ENCODE results near the gene COL18A1.
"Not testable (repeated sequence)": the region's sequence is repeated elsewhere in the genome, so short reads cannot be mapped to it uniquely, and the experiment has no call there.

Gene COL18A1

DNA sequence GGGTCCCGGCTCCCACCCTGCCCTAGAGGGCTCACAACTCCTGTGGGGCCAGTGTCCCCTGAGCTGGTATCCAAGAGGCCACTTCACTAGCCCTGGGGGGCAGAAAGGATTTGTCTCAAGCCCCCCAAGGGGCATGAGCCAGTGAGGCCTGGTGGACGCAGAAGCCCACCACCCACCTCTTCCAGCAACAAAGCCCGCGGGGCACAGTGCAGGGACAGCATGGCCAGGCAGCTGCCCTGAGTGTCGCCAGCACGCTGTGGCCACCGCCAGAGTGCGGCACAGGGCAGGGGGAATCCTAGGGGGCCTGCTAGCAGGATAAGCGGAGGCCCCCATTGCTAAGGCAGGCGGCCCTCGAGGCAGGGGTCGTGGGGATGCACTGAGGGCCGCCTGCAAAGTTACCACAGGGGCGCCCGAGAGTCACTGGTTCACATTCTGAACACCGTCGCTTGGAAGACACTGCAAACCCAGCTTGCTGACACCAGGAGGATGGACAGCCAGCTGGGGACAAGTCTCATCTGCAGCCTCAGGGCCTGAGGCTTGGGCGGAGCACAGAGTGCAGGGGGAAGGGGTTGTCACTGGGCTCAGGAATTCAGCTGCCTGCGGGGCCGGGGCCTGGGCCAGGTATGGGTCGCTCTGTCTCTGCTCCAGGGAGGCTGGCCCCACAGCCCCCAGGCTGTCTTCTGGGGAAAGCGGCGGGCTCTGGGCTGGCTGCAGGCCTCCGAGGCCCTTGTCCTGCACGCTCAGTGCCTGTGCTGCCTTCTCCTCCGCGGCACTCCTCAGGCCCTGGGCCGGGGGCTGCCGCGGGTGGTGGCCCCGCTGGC lies 110.5 kb downstream of the COL18A1 start:
- no peak for DNase-seq (ENCODE audit: low read depth in 2 of 2, low spot score in 1 of 2)

- DNase-seq (ENCODE audit: low read depth in 2 of 2, low spot score in 1 of 2) = no peak
Observed at GRCh38 chr21:45516071-45516670, 111.2 kb downstream of the COL18A1 start.

DNA sequence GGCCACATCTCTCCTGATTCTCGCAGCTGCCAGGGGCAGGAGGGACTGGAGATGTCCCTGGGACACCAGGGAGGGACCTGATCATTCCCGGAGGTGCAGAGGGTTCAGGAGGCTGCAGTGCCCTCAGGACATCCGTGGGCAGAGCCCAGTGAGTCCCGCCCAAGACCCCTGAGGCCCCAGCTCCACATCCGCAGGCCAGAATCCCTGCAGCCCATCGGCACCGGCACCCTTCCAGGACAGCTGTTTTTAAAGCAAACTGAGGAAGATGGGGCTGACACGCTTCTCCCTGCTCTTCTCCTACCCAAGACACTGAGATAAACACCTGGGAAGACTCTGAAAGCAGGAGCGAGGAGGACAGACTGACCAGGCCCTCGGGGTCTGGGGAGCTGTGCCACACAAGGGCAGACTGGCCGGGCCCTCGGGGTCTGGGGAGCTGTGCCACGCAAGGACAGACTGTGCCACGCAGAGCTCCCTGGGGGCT lies 111.7 kb downstream of the COL18A1 start:
- DNase-seq (ENCODE audit: low read depth in 2 of 2, low spot score in 1 of 2) = no peak

DNA sequence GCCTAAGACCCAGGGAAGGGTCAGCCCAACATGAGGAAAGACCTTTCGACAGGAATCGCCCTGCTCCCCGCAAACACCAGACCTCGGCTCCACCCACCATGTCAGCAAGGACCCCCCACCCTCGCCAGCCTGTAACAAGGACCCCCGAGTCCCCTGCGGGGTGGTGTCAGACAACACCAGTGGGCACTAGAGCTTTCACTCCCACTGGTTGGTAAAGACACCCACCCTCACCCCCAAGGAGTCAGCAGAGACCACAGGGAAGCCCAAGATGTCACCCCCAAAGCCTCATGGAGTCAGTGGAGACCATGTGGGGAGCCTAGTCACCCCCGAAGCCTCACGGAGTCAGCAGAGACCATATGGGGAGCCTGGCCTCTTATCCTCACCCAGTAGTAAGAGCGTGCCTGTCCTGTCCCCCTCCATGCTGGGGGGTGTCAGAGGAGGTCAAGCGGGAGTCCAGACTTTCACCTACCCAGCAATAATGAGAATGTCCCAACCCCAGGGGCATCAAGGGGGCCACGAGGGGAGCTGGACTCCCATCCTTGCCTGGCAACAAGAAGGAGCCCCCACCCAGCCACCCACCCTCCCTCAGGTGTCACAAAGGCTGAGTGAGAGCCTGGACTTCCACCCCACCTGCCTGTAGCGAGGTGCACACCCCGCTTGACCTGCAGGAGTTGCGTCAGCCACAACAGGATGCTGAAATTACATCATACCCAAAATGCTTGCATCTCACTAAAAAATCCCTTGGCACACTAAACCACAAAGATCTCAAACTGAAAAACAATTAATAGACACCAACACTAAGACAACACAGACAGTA lies 112.5 kb downstream of the COL18A1 start:
- DNase-seq (ENCODE audit: low read depth in 2 of 2, low spot score in 1 of 2) = no peak

DNA sequence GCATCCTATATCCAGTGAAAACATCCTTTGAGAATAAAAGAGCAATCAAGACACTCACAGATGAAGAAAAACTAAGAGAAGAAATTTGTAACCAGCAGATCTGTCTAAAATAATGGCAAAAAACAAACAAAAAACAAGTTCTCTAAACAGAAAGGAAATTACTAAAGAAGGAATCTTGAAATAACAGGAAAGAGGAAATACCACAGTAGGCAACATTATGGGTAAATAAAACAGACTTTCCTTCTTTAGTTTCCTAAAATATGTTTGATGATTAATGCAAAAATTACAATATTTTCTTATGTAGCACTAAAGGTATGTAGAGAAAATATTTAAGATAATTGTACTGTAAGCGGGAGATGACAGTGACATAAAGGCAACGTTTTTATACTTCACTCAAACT lies 113.8 kb downstream of the COL18A1 start:
- no peak for DNase-seq (ENCODE audit: low read depth in 2 of 2, low spot score in 1 of 2)

DNA sequence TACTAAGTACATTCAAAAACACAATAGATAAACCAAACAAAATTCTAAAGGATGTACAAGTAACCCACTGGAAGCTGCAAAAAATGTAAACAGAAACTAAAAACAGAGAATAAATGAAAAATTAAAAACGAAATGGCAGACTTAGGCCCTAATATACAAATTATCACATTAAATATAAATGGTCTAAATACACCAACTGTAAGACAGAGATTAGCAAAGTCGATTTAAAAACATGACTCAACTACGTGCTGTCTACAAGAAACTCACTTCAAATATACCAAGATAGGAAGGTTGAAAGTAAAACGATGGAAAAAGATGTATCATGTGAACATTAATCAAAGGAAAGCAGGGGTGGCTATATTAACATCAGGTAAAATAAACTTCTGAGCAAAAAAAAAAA lies 114.2 kb downstream of the COL18A1 start:
- no peak for DNase-seq (ENCODE audit: low read depth in 2 of 2, low spot score in 1 of 2)

- no peak for DNase-seq (ENCODE audit: low read depth in 2 of 2, low spot score in 1 of 2)
Observed at GRCh38 chr21:45521241-45521640, 116.3 kb downstream of the COL18A1 start.

- DNase-seq (ENCODE audit: low read depth in 2 of 2, low spot score in 1 of 2) = no peak
Observed at GRCh38 chr21:45522381-45522780, 117.4 kb downstream of the COL18A1 start.

- DNase-seq (ENCODE audit: low read depth in 2 of 2, low spot score in 1 of 2) = no peak
Observed at GRCh38 chr21:45522986-45523385, 118.0 kb downstream of the COL18A1 start.

DNA sequence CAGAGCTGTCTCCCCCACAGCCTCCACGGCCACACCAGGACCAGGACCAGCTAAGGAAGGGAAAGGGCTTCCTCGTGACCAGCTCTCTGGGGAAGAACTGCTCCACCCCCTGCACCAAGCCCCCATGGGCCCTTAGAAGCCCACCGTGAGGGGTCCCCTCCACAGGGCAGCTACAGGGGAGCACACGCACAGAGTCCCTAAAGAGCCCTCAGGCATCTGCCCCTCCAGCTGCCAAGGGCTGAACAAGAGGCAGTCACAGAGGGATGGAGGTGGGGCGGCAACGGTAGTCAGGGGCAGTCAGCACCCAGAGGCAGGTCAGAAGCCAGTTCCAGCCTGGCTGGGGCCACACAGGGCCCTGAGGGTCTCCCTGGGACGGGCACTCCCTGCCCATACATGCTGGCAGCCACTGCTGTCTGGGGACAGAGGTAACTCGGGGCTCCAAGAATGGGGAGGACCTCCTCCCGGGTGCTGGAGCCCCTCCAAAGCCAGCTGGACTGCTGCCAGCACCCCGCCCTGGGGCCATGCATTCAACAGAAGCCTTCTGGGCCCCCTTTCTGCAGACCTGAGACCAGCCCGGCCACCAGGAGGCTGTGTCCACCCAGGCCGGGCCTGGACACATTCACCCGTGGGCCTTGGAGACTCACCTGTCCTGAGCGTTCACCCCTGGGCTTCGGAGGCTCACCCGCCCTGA lies 118.6 kb downstream of the COL18A1 start:
- DNase-seq (ENCODE audit: low read depth in 2 of 2, low spot score in 1 of 2) = no peak

DNA sequence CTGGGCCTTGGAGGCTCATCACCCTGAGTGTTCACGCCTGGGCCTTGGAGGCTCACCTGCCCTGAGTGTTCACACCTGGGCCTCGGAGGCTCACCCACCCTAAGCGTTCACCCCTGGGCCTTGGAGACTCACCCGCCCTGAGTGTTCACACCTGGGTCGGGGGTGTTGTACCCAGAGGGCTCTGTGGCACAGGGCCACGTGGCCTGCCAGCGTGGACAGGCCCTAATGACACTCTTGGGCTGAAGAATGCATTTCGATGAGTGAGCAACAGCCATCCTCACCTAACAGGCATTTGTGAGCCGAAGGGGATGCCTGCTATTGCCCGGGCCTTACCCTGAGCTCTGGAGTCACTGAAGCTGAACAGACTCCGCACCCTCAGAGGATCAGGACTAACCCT lies 119.8 kb downstream of the COL18A1 start:
- DNase-seq (ENCODE audit: low read depth in 2 of 2, low spot score in 1 of 2) = no peak

DNA sequence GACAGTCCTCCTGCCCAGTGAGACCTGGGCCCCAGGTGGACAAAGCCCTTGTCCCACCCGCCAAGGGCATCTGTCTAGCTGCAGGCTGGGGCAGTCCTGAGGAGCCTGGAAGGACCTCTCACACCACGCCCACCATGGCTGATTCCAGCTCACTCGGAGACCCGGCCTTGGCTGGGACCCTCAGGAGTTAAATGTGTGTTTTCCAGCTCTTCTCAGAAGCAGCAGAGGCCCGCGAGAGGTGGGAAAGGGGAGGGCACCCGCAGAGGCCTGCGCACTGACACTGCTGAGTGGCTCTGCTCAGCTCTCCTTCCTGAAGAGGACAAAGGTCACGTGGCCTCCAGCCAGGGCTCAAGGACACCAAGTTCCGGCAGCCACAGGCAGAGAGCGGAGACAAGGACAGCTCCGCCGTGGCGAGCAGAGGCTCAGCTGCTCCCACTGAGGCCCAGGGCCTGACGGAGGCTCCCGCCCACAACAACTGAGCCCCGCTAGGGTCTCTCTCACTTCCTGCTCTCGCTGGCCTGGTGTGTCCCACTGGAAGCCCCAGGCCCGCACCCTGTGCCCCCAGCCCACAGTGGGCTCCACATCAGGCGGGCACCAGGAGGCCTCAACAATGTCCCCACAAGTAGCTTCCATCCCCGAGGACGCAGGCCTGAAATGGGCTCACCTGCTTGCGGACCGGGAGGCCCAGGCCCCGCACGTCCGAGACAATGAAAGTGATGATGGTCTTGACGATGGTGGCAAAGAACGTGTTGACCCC lies 120.4 kb downstream of the COL18A1 start:
- no peak for DNase-seq (ENCODE audit: low read depth in 2 of 2, low spot score in 1 of 2)

DNA sequence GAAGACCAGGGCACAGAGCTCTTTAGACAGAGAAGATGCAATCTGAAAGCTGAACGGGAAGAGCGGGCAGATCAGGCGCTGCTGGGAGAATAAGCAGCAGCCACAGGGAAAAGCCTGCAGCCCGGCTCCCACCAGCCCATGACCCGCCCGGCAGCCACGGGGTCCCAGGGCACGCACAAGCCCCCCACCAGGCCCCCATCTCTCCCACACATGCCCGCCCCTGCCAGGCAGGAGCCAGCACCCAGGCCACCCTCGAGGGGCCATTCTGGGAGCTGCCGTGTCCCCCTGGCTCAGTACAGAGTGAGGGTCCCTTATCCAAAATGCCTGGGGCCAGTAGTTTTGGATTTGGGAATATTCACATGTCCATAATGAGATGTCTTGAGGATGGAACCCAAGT lies 120.9 kb downstream of the COL18A1 start:
- DNase-seq (ENCODE audit: low read depth in 2 of 2, low spot score in 1 of 2) = no peak

GRCh38 chr21:45527151-45527999 lies 122.4 kb downstream of the COL18A1 start:
- not testable (repeated sequence) for DNase-seq (ENCODE audit: low read depth in 2 of 2, low spot score in 1 of 2)

GRCh38 chr21:45528028-45528705 lies 123.2 kb downstream of the COL18A1 start:
- DNase-seq (ENCODE audit: low read depth in 2 of 2, low spot score in 1 of 2) = no peak

DNA sequence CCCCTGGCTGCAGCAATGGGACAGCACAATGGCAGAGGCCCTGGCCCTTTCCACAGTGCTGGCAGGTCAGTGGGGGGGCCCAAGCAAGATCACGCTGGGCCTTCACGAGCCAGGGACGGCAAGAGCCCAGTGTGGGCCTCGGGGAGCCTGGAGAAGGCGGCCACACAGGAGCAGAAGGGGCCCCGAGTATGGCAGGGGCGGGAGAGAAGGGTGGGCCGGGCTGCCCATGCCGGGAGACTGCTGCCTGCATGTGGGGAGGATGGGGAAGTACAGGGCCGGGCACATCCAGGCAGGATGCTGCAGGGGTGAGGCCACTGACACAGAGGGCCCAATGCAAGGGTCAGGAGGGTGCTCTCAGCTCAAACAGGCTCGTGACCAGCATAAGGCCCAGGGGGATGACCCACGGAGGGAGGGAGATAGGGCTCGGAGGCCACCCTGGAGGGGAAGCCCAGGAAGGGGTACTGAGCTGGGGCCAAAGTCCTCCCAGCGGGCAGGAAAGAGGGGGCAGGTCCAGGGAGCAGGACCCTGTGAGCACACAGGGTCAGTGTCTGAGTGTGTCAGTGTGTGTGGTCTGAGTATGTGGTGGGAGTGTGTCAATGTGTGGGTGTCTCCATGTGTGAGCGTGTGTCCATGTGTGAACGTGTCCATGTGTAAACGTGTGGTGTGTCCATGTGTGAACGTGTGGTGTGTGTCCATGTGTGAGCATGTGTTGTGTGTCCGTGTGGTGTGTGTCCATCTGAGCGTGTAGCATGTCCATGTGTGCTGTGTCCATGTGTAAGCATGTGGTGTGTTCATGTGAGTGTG lies 124.2 kb downstream of the COL18A1 start:
- no peak for DNase-seq (ENCODE audit: low read depth in 2 of 2, low spot score in 1 of 2)

DNA sequence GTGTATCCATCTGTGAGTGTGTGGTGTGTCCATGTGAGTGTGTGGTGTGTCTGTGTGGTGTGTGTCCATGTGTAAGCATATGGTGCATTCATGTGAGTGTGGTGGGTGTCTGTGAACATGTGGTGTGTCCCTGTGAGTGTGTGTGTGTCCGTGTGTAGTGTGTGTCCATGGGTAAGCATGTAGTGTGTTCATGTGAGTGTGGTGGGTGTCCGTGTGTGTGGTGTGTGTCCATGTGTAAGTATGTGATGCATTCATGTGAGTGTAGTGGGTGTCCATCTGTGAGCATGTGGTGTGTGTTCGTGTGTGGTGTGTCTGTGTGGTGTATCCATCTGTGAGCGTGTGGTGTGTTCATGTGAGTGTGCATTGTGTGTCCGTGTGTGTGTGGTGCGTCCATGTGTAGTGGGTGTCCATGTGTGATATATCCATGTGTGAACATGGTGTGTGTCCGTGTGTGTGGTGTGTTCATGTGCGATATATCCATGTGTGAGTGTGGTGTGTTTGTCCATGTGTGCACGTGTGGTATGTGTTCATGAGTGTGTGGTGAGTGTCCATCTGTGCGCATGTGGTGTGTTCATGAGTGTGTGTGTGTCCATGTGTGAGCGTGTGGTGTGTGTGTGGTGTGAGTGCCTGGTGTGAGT lies 124.9 kb downstream of the COL18A1 start:
- DNase-seq (ENCODE audit: low read depth in 2 of 2, low spot score in 1 of 2) = no peak
